ENCODE data around the gene KRT74.

Gene KRT74

DNA sequence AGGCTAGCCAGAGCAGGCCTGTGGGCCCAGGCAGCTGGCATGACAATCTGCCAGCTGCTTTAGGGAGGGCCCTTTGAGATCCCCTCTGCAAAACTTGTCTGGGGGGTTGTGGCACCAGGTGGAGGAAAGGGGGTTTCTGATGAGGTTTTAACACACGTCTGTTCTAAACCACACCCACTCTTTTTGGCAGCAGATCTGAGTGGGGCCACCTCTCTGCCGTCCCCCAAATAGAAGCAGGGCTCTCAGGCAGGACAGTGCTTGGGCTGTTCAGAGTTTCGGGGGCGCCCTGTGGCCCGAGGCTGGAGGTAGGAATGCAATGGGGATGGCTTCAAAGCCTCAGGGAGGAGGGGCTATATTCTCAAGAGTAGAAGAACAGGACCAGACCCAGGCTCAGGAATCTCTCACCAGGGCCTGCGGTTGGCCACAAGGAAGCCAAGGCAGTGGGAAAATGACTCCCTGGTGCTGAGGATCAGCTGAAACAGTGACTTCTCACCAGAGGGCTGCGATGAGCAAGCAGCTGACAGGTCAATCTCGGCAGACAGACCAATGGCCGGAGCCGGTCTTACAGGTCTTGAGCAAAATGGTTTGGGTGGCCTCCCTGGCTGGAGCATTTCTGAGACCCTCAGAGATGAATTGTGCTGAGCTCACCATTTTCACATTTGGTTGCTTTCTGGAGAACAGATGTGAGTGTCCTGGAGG is 51.9 kb downstream of the KRT74 start:
- DNase-seq (ENCODE audit: low read depth in 2 of 2) = no peak

DNA sequence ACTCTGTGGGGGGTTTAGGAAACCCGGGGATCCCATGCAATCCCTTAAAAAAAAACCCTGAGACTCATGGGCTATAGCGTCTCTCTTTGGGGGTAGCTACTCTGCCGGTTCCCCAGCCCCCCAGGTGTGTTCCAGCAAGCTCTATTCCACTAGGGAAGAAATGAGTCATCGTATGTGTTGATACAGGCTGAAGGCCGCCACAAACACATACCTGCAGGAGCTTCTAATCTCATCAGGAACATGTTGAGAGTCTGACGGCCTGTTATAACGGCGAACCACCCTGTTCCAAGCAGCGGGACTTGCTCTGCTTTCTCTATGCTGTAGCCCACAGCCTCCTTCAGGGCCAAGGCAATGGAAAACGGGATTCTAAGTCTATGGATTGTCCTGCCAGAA is 52.5 kb downstream of the KRT74 start:
- DNase-seq (ENCODE audit: low read depth in 2 of 2) = no peak

DNA sequence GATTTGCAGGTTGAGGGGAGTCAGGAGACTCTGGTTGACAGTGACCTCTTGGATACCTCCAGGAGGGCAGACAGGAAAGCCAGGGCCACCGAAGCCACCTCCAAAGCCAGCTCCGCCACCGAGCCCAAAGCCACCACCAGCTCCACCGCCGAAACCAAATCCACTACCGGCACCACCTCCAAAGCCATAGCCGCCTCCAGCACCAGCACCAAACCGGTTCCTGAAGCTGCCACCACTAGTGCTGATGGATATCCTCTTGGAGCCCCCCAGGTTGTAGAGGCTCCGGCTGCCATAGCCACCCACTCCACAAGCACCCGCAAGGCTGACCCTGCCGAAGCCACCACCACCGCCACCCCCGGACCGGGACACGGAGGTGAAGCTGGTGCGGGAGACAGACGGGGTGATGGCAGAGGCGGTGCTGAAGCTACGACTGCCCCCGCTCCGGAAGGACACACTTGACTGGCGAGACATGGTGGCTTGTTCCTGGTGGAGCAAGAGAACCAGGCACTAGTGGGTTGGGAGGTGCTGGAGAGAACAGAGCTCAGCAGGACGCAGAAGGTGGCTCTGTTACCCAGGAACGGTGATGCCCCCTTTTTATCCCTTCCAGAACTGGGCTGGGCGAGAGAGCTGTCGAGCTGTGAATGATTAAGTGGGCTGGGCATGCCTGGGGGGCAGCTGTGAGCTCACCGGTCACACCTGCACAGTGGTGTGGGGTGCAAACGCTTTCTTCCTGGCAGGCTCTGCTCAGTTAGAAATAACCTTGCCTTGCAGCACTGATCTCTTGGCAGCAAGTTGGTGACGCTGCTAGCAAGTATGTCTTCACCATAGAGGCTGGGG is 53.6 kb downstream of the KRT74 start, which contains the start of gene KRT5:
KRT5 (minus strand) TSS at position 569 of the 837 bp plus-strand sequence; CDS start at position 471, 98 bp downstream.
- no peak for DNase-seq (ENCODE audit: low read depth in 2 of 2)

DNA sequence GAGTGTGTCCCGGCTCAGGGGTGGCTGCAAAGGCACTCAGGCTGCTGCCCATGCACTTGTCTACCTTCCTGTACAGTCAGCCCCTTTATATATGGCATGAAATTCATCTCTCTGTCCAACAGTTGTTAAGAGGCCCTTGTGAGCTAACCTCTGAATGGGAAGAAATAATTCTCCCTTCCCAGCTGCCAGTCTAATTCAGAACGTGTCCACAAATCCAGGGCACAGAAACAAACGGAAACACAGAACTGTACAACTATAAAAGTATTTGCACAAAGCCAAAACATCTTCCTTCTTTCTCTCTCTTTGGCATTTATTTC is 54.3 kb downstream of the KRT74 start:
- DNase-seq (ENCODE audit: low read depth in 2 of 2) = no peak

DNA sequence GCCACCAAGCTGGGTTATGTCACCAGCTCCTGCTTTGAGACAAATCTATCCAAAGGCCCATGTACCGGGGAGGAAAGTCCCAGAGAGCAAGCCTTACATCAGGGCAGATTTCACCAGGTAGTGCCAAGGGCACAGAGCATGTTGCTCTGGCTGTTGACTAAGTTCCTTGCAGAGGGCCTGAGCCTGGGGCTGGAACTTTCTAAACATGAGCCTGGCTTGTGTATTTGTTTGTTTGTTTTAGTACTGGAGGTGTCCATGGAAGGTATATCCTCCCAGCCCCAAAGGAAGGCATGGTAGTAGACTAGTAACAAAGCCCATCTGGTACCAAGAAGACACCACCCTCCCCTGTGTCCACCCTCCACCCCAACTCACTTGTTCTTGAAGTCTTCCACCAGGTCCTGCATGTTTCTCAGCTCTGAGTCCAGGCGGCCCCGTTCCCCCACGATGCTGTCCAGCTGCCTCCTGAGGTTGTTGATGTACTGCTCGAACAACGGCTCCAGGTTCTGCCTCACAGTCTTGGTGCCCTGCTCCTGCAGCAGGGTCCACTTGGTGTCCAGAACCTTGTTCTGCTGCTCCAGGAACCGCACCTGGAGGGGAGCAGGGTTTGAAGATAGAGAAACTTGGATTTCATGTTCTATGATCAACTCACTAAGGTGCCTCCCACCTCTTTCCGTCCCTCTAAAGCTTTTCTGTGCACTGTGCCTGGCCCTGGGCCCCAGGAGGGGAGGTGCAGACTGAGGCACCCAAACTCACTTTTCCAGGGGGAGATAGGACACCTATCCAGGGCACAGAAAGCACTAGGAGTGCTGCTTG is 54.9 kb downstream of the KRT74 start:
- DNase-seq (ENCODE audit: low read depth in 2 of 2) = no peak

DNA sequence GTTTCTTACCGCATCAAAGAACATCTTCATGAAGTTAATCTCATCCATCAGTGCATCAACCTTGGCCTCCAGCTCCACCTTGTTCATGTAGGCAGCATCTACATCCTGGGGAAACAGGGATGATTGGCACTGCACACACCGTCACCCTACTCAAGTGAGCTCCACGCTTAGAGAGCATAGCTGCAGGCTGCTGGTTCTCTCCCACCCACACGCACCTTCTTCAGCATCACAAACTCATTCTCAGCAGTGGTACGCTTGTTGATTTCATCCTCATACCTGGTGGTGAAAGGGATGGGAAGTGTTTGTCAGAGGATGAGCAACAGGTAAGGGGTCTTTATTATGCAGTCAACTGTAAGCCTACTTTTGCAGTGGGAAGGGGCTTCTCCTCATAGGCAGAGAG is 55.8 kb downstream of the KRT74 start:
- no peak for DNase-seq (ENCODE audit: low read depth in 2 of 2)

DNA sequence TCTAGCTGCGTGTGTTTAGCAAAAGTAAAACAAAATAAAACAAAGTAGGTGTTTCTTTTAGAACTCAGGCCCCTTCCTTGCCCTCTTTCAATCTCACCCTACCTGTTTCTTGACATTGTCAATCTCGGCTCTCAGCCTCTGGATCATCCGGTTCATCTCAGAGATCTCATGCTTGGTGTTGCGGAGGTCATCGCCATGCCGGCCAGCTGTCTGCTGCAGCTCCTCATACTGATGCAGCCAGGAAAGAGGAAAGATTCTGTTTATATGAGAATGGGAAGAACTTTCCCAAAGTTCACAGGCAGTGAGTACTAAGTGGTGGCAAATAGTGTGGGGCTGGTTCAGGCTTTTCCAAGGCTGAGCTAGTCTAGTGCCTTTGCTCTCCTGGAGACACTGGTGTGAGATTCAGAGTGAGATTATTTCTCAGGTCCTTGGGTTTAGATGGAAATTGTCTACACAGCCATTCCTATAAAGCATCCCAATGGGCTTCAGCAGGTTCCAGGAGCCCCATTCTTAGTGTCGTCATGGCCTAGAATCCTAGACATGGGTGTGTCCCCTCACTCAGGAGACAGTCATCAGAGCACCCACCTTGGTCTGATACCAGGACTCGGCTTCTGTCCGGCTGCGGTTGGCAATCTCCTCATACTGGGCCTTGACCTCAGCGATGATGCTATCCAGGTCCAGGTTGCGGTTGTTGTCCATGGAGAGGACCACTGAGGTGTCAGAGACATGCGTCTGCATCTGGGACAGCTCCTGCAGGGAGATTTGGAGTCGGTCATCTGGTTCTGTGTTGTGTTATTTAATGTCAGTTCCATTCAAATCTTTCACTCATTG is 56.4 kb downstream of the KRT74 start:
- no peak for DNase-seq (ENCODE audit: low read depth in 2 of 2)

DNA sequence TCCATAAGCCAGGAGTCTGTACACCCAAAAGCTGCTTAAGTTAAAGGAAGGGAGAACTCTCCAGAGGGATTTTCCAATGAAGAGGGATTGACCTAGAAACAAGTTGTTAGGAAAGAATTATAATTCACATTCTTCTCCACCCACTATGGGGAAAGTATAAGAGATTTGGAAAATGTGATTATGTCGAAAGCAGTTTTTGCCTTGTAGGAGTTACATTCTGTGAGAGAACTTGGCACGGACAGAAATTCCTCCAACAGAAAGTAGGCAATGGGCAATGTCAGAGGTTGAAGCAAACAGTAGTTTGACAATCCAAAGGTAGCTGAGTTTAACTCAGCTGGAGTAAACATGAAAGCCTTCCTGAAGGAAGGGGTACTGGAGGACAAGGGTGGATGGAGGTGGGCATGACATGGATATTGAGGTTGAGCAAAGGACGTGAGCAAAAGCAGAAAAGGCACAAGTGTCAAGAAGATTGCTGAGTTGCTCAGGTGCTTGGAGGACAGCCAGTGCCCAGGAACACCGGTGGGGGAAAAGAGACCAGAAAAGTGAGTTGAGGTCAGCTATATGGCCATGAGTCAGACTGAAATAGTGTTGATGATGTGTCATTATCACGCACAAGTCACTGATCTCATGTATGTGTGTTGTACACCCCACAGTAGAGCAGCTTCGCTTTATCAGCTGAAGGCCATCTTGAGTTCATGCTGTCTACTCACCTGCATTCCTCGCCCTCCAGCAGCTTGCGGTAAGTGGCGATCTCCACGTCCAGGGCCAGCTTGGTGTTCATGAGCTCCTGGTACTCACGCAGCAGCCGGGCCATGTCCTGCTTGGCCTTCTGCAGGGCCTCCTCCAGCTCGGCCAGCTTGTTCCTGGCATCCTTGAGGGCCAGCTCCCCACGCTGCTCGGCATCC is 57.5 kb downstream of the KRT74 start:
- no peak for DNase-seq (ENCODE audit: low read depth in 2 of 2)

Measured in stimulated activated CD4-positive, alpha-beta T cell treated with anti-CD3 and anti-CD28 coated beads, Interleukin-15, amount 100 ng/mL, for 48 hours (primary cell).